HL-60 (cell line): ENCODE data around the gene TIMM29.
"Not testable (repeated sequence)": the region's sequence is repeated elsewhere in the genome, so short reads cannot be mapped to it uniquely, and the experiment has no call there.

Experiments
- CTCF ChIP-seq: IDR thresholded peaks from one replicate; pipeline ENCODE4 v1.5.1; 2011; ENCODE audit warnings: low read length, control low read depth, inconsistent platforms; ENCODE audit not compliant: insufficient read depth
- POLR2AphosphoS5 ChIP-seq: IDR thresholded peaks from 2 replicates; pipeline ENCODE4 v1.6.1; 2012; ENCODE audit warnings: low read depth
- REST ChIP-seq: IDR thresholded peaks from 2 replicates; pipeline ENCODE4 v1.6.1; 2012; ENCODE audit warnings: low read depth; ENCODE audit not compliant: insufficient replicate concordance

GRCh38 chr19:10959277-10959968 is 30.8 kb downstream of the TIMM29 start:
- not testable (repeated sequence) for TF ChIP-seq POLR2AphosphoS5, CTCF, REST
